Measurements from ENCODE around the gene FAM241A. TPM values are rescaled to one million over a fixed set of nuclear protein-coding genes. Genes with fewer than 3 reads are reported as not detected.

Gene FAM241A
- total RNA-seq, 1 donor from 2014 or later = not detected

DNA sequence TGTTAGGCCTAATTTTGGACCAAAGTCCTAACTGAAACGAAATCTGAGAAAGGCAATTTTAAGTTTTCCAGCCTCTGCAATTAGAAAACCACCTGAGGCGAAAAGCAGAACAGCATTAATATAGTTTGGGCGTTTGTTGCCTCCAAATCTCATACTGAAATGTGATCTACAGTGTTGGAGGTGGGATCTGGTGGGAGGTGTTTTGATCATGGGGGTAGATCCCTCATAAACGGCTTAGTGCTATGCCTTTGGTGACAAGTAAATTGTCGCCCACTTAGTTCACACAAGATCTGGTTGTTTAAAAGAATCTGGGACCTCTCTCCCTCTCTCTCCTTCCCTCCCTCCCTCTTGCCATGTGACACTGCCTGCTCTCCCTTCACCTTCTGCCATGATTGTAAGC lies 5.7 kb downstream of the FAM241A start:
- Histone ChIP-seq H3K27ac (no peak overlapping the region), H4K20me1 (ENCODE audit: low read depth) (no peaks in the 10 kb centered on the region), H3K4me2 (no peak overlapping the region), H3K27me3 (peaks cover 42% of the 10 kb centered on the region), H3K36me3 (no peaks in the 10 kb centered on the region), H3K9me3 (ENCODE audit: low read depth) (no peaks in the 10 kb centered on the region), H2AFZ (replicated peaks) (no peak overlapping the region), H3K9ac (no peak overlapping the region), H3K4me1 (no peaks in the 10 kb centered on the region), H3K79me2 (ENCODE audit: low read depth) (no peaks in the 10 kb centered on the region), H3K4me3 (no peak overlapping the region), H3F3A (ENCODE audit: low read depth) (peaks cover 14% of the 10 kb centered on the region)
- Mint-ChIP-seq H3K4me1 (peaks cover 11% of the 10 kb centered on the region), H3K27me3 (ENCODE audit: insufficient read depth, low read depth) (peaks cover 10% of the 10 kb centered on the region), H3K4me3 (no peak overlapping the region), H3K36me3 (no peaks in the 10 kb centered on the region), H3K9me3 (no peaks in the 10 kb centered on the region), H3K27ac (no peak overlapping the region)
- TF ChIP-seq EZH2 (IDR thresholded peaks at IDR 0.05) = no peak
- TF ChIP-seq, protein P1, sequence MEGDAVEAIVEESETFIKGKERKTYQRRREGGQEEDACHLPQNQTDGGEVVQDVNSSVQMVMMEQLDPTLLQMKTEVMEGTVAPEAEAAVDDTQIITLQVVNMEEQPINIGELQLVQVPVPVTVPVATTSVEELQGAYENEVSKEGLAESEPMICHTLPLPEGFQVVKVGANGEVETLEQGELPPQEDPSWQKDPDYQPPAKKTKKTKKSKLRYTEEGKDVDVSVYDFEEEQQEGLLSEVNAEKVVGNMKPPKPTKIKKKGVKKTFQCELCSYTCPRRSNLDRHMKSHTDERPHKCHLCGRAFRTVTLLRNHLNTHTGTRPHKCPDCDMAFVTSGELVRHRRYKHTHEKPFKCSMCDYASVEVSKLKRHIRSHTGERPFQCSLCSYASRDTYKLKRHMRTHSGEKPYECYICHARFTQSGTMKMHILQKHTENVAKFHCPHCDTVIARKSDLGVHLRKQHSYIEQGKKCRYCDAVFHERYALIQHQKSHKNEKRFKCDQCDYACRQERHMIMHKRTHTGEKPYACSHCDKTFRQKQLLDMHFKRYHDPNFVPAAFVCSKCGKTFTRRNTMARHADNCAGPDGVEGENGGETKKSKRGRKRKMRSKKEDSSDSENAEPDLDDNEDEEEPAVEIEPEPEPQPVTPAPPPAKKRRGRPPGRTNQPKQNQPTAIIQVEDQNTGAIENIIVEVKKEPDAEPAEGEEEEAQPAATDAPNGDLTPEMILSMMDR (IDR thresholded peaks at IDR 0.05) = no peak
- no peak for TF ChIP-seq EZH2phosphoT487 (IDR thresholded peaks at IDR 0.05)
- no peak for DNase-seq (ENCODE audit: low spot score)

DNA sequence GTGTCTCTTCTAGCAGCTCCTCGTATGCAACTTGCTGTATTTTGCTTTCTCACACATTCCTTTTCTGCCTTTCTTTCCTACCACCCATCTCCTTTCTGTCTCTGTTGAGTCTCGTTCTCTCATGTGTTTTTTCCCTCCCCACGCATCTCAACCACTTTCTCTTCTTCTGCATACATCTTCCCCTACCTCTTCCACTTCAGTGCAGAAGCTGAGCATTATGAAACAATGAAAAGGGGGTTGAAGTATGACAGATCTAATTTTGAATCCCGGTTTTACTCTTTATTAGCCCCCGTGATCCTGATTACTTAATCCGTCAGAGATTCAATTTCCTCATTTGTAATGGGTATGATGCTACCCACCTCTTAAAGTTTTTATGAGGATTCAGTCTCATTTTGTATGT lies 7.3 kb downstream of the FAM241A start:
- Histone ChIP-seq H3K79me2 (ENCODE audit: low read depth) (no peaks in the 10 kb centered on the region), H3F3A (ENCODE audit: low read depth) (peaks cover 9% of the 10 kb centered on the region), H3K27ac (no peak overlapping the region), H2AFZ (replicated peaks) (no peak overlapping the region), H3K9ac (no peak overlapping the region), H3K36me3 (no peaks in the 10 kb centered on the region), H3K4me1 (no peaks in the 10 kb centered on the region), H3K4me2 (no peak overlapping the region), H4K20me1 (ENCODE audit: low read depth) (no peaks in the 10 kb centered on the region), H3K4me3 (no peak overlapping the region), H3K27me3 (peaks cover 26% of the 10 kb centered on the region), H3K9me3 (ENCODE audit: low read depth) (no peaks in the 10 kb centered on the region)
- no peak for DNase-seq (ENCODE audit: low spot score)
- Mint-ChIP-seq H3K9me3 (no peaks in the 10 kb centered on the region), H3K4me3 (no peak overlapping the region), H3K27me3 (ENCODE audit: insufficient read depth, low read depth) (peaks cover 6% of the 10 kb centered on the region), H3K27ac (no peak overlapping the region), H3K36me3 (no peaks in the 10 kb centered on the region), H3K4me1 (peaks cover 5% of the 10 kb centered on the region)
- TF ChIP-seq, protein P1 (IDR thresholded peaks at IDR 0.05) = no peak
- TF ChIP-seq EZH2 (IDR thresholded peaks at IDR 0.05) (no peak), EZH2phosphoT487 (IDR thresholded peaks at IDR 0.05) (no peak)

DNA sequence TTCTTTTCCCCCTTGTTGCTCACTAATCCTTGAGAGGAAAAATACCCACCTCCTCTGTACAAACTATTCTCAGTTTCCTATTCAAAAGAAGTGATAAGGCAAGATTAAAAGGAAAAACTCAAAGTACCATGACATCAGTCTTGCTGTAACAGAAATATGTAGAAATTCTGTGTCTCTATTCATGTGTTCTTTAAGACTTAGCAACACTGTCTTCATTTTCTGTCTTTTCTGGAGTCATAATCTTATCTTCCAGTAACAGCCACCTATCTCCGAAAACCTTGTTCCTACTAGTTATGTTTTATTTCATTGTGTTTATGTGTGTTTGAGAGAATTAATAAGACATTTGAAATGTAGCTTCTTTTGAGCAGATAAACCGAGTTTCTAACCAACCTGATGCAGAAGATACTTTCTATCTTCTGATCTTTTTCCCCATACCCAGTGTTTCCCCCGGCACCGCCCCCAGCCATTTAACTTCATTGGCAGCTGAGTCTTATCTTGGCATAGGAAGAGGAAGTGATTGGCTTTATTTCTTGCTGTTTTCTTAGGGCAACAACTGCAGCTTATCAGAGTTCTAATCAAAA lies 8.0 kb downstream of the FAM241A start:
- Mint-ChIP-seq H3K27ac (no peak overlapping the region), H3K27me3 (ENCODE audit: insufficient read depth, low read depth) (peaks cover 2% of the 10 kb centered on the region), H3K4me3 (no peak overlapping the region), H3K4me1 (peaks cover 5% of the 10 kb centered on the region), H3K9me3 (no peaks in the 10 kb centered on the region), H3K36me3 (no peaks in the 10 kb centered on the region)
- Histone ChIP-seq H3K36me3 (no peaks in the 10 kb centered on the region), H3K4me1 (no peaks in the 10 kb centered on the region), H3K4me2 (no peak overlapping the region), H3K9ac (no peak overlapping the region), H4K20me1 (ENCODE audit: low read depth) (no peaks in the 10 kb centered on the region), H3K9me3 (ENCODE audit: low read depth) (no peaks in the 10 kb centered on the region), H3K79me2 (ENCODE audit: low read depth) (no peaks in the 10 kb centered on the region), H3K27ac (no peak overlapping the region), H3K4me3 (no peak overlapping the region), H2AFZ (replicated peaks) (peak overlapping the region; percentile 56), H3F3A (ENCODE audit: low read depth) (peaks cover 1% of the 10 kb centered on the region), H3K27me3 (peaks cover 18% of the 10 kb centered on the region)
- TF ChIP-seq EZH2phosphoT487 (IDR thresholded peaks at IDR 0.05) (no peak), EZH2 (IDR thresholded peaks at IDR 0.05) (no peak)
- TF ChIP-seq, protein P1 (IDR thresholded peaks at IDR 0.05) = no peak
- DNase-seq (ENCODE audit: low spot score) = no peak

Measured in neural progenitor cell (in vitro differentiated cells).